SK-N-MC (cell line): Measurements from ENCODE around the gene VAV2.

Experiments
- DNase-seq: peaks from one replicate; pipeline ENCODE4 v3.0.0-alpha.2; 2011; ENCODE audit warnings: low read depth, low spot score
- H3K27ac ChIP-seq: fragments of 200-600 bp; sonication (generic); 2 replicates; pipeline ENCODE4 v1.5.1; 2016; ENCODE audit warnings: mixed run types
- H3K36me3 ChIP-seq: fragments of 200-600 bp; sonication (generic); 2 replicates; pipeline ENCODE4 v1.6.1; 2017; ENCODE audit warnings: antibody characterized with exemption, low read length, mixed read lengths; ENCODE audit not compliant: insufficient read depth
- H3K4me3 ChIP-seq: fragments of 200-600 bp; sonication (generic); 2 replicates; pipeline ENCODE4 v1.5.1; 2016
- H3K9ac ChIP-seq: fragments of 200-600 bp; sonication (generic); 2 replicates; pipeline ENCODE4 v1.8.0; 2017; ENCODE audit warnings: mixed run types, mixed read lengths; ENCODE audit not compliant: insufficient read length
- H3K9me3 ChIP-seq: fragments of 200-600 bp; sonication (generic); 2 replicates; pipeline ENCODE4 v1.6.1; 2017; ENCODE audit warnings: low read depth, mild to moderate bottlenecking, antibody characterized with exemption, low read length, moderate library complexity, mixed read lengths
- EZH2 ChIP-seq: fragments of 200-600 bp; sonication (generic); IDR thresholded peaks from one replicate; pipeline ENCODE4 v1.6.1; 2017; ENCODE audit warnings: antibody characterized with exemption
- FOXP2 ChIP-seq: optimal IDR thresholded peaks from 2 replicates; pipeline ENCODE3; 2011; ENCODE audit warnings: mild to moderate bottlenecking, moderate library complexity; ENCODE audit not compliant: insufficient read depth; ENCODE audit errors: extremely low read length, control extremely low read depth
- POLR2AphosphoS5 ChIP-seq: IDR thresholded peaks from 2 replicates; pipeline ENCODE4 v1.6.1; 2012; ENCODE audit warnings: mild to moderate bottlenecking, low read depth, low read length, borderline replicate concordance

Gene VAV2

GRCh38 chr9:133836818-133837217 is 155.3 kb downstream of the VAV2 start:
- no peak for DNase-seq
- Histone ChIP-seq H3K27ac (no peak overlapping the region), H3K9me3 (no peaks in the 10 kb centered on the region), H3K36me3 (no peaks in the 10 kb centered on the region), H3K9ac (no peak overlapping the region), H3K4me3 (no peak overlapping the region)
- TF ChIP-seq EZH2 (no peak), FOXP2 (no peak), POLR2AphosphoS5 (no peak)

DNA sequence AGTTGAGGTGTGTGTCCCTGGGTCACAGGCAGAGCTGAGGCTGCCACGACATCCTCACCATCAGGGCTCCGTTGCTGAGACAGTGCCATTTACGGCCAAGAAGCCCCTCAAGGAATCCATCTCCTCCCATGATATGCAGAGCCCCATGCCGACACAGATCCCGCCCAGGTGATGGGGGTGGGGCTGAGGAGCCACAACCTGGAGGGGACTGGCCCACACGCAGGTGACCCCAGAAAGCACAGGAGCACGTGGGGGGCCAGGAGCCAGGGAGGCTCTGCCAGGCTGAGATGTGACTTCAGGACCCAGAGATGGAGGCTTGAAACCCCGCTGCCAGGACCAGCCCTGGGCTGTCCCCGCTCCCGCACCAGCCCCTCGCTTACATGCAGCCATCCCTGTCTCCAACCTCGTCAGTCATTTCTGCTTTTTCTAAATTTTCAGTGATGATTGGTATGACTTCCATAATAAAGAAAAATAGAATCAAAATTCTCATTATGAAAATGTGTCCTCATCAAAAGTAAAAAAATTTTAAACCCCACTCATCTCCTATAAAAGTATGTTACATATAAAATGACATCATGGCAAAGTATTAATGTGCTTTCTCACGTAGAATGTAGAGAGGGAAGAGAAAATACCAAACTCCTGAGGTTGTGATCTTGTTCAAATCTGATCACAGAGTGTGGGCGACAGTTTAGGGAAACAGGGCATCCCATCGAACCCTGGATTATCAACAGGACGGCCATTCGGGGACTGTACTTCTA is 155.9 kb downstream of the VAV2 start:
- Histone ChIP-seq H3K9me3 (no peaks in the 10 kb centered on the region), H3K36me3 (no peaks in the 10 kb centered on the region), H3K4me3 (no peak overlapping the region), H3K27ac (no peak overlapping the region), H3K9ac (no peak overlapping the region)
- no peak for TF ChIP-seq FOXP2
- TF ChIP-seq EZH2 = no peak
- TF ChIP-seq POLR2AphosphoS5 = no peak
- no peak for DNase-seq

DNA sequence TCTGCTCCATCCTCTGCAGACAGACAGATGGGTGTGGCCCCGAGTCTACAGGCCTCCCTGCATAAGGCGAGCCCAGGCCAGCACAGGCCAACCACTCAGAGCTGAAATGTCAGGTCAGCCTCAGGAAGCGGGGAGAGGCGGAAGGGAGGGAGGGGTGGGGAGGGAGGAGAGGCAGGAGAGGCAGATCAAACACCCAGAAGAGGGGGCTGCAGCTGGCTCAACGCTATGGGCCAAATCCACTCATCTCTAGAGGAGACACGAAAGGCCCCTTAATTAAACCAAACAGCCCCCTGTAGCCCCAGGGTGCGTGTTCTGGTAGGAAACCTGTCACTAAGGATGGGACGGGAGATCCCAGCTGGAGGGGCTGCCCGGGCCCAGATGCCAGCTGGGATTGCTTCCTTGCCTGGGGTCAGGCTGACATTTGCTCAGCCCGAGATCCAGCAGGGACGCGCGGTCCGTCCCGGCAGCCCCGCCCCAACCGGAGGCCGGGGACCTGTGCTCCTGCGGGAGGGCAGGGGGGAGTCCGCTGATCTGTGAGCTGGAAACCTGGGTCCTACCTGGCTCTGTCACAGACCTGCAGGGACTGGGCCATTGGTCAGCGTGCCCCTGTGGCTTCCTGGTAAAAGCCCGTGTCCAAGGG is 156.7 kb downstream of the VAV2 start:
- H3K9ac ChIP-seq = no peak overlapping the region
- TF ChIP-seq EZH2 = no peak
- no peak for TF ChIP-seq FOXP2
- no peak for TF ChIP-seq POLR2AphosphoS5
- no peak overlapping the region for H3K27ac ChIP-seq
- no peaks in the 10 kb centered on the region for H3K9me3 ChIP-seq
- H3K4me3 ChIP-seq = no peak overlapping the region
- no peak for DNase-seq
- no peaks in the 10 kb centered on the region for H3K36me3 ChIP-seq

DNA sequence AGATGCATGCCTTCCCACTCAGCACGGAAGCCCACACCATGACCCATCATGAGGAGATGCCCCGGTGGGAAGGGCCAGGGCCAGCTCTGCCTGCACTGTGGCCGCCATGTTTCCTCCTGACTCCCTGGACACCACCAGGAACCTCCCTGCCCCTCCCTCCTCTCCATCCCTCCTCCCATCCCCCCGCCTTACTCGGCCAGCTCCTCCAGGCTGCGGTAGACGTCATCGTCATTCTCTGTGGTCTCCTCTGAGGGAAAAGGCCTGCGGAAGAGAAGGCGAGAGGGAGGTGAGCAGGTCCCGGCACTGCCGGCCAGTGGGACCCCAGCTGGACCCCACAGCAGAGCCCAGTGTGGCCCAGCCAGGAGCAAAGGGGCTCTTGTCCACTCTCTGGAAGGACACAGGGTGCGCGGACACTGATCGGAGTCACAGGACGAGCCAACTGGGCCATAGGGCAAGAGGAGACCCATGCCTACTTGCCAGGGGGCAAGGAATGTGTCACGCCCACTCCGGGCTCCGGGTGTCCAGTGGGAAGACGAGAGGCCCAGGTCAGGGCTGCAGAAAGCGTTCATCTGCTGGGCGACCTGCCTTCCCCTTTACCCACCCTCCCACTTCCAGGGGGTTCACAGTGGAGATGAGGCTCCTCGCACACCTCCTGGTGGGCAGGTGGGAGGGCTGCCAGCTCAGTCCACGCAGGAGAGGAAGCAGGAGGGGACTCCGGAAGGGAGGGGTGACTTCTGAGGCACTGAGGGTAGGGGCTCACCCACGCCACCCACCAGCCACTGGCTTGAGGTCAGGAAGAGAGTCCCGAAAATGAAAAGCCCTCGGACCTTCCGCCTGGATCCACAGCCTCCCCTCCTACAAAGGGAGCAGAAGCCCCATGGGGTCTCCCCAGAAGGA is 157.8 kb downstream of the VAV2 start:
- Histone ChIP-seq H3K9me3 (no peaks in the 10 kb centered on the region), H3K36me3 (no peaks in the 10 kb centered on the region), H3K27ac (no peak overlapping the region), H3K9ac (no peak overlapping the region), H3K4me3 (no peak overlapping the region)
- TF ChIP-seq EZH2 (no peak), POLR2AphosphoS5 (no peak), FOXP2 (no peak)
- DNase-seq = no peak

DNA sequence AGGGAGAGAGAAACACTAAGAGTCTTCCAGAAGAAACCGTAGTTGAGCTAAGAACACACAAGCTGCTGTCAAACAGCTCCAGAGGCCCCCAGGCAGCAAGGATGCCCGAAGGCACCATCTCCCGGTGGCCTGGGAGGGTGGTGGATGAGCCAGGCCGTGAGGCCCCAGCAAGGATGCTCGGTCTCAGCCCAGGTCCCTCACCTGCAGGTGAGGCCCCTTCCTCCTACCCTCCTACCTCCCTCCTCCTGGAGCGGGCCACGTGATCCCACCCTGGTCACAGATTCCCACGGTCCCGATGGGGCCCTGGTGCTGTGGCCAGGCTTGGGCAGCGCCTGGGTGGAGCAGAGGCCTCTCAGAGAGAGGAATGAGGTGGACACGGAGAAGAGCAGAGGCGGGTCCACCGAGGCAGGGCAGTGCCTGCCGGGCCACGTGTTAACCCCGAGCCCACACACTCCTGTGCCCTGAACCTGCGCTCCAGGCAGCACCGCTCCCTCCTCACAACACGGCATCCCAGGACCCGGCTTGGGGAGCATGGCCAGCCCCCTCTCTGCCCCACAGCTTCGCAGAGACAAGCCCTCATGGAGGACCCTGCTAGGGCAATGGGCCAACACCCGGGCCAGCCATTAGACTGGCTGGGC is 158.6 kb downstream of the VAV2 start:
- no peak for DNase-seq
- no peak for TF ChIP-seq EZH2
- TF ChIP-seq FOXP2 = no peak
- no peak for TF ChIP-seq POLR2AphosphoS5
- Histone ChIP-seq H3K4me3 (no peak overlapping the region), H3K9me3 (no peaks in the 10 kb centered on the region), H3K9ac (no peak overlapping the region), H3K36me3 (no peaks in the 10 kb centered on the region), H3K27ac (no peak overlapping the region)

GRCh38 chr9:133832877-133833276 is 159.2 kb downstream of the VAV2 start:
- no peak overlapping the region for H3K9ac ChIP-seq
- H3K9me3 ChIP-seq = no peaks in the 10 kb centered on the region
- TF ChIP-seq POLR2AphosphoS5 (no peak), EZH2 (no peak), FOXP2 (no peak)
- no peak overlapping the region for H3K4me3 ChIP-seq
- no peak overlapping the region for H3K27ac ChIP-seq
- H3K36me3 ChIP-seq = no peaks in the 10 kb centered on the region
- DNase-seq = no peak

GRCh38 chr9:133830711-133831110 is 161.4 kb downstream of the VAV2 start:
- DNase-seq = no peak
- H3K36me3 ChIP-seq = no peaks in the 10 kb centered on the region
- TF ChIP-seq POLR2AphosphoS5 (no peak), FOXP2 (no peak), EZH2 (no peak)
- H3K27ac ChIP-seq = no peak overlapping the region
- H3K9ac ChIP-seq = no peak overlapping the region
- no peak overlapping the region for H3K4me3 ChIP-seq
- H3K9me3 ChIP-seq = no peaks in the 10 kb centered on the region

- Histone ChIP-seq H3K4me3 (no peak overlapping the region), H3K36me3 (no peaks in the 10 kb centered on the region), H3K9ac (no peak overlapping the region), H3K27ac (no peak overlapping the region), H3K9me3 (no peaks in the 10 kb centered on the region)
- TF ChIP-seq POLR2AphosphoS5 = no peak
- no peak for TF ChIP-seq EZH2
- no peak for TF ChIP-seq FOXP2
- DNase-seq = no peak
Observed at GRCh38 chr9:133830310-133830709, 161.8 kb downstream of the VAV2 start.
